Measurements from ENCODE around the gene EIF4A3.

EIF4A3 gene

GRCh38 chr17:80147035-80147822 is at the start of gene EIF4A3:
Gene EIF4A3 (minus strand): TSS chr17:80147128. CDS start chr17:80146961, 167 bp downstream.
- peak; percentile 90 to 93 for DNase-seq

- DNase-seq, result no peak
Measured at GRCh38 chr17:80196652-80197051, 49.7 kb upstream of the EIF4A3 start.

DNA sequence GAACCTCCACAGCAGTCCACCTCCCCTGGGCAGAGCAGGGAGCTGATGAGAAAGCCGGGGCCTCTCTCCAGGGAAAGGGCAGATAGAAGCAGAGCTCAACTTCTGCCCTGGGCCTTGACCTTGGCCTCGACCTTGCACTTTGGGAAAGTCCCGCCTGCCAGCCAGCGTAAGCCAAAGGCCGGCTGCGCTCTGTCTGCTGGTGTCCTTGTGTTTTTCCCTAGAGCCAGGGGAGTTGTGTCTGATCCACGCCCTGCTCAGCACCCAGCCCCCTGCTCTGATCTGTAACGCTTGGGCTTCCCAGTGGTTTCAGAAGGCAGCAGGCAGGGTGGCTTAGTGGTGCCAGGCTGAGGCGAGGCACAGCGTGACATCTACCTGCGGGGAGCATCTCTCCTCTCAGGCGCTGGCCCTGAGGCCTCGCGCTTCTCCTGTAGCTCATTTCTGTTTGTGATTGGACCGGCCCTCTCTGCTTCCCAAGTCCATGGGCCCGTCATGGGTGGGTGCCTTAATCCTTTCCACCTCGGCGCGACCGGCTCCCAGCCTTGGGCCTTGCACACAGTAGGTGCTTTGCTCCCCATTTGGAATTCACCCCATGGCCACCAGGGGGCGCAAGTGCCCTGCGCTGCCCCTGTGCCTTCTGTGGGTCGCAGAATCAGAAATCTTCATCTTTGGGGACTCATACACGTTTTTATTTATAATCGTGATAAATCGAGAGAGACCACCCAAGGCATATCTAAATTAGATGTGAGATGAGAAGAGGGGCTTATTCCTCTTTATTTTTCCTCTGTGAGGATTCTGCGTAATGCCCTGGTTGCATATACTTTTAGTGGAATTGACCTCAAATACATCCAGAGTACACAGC is 49.0 kb upstream of the EIF4A3 start:
- DNase-seq, result no peak

GRCh38 chr17:80195141-80195540 is 48.2 kb upstream of the EIF4A3 start:
- no peak for DNase-seq

- DNase-seq, result no peak
Measured at GRCh38 chr17:80191865-80192661, 45.1 kb upstream of the EIF4A3 start.

DNA sequence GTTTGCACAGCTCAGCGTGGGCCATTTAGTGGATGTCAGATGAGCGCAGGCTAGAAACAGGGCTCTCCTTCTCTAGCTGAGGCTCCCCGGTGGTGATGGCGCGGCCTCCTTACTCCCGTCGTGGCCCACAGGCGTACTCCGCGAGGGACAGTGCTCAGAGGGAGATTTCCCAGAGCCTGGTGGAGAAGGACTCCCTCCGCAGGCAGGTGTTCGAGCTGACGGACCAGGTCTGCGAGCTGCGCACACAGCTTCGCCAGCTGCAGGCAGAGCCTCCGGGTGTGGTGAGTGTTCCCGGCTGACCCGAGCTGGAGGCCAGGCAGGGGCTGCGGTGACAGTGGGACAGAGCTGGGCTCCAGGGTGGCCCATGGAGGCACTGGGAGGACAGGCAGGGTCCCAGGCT is 44.3 kb upstream of the EIF4A3 start:
- no peak for DNase-seq

DNA sequence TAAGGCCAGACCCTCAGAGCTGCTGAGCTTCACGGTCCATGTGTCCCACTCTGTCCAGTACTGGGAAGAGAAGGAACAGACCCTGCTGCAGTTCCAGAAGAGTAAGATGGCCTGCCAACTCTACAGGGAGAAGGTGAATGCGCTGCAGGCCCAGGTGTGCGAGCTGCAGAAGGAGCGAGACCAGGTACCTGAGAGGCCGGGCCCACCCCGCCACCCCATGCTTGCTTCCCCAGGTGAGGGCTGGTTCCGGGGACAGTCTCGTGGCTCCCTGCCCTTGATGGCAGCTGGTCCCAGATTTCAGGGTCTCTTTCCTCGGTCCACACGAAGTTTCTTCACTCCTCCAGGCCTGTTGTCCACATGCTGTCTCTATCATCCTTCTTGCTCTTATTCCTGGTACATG is 43.8 kb upstream of the EIF4A3 start:
- DNase-seq, result no peak

GRCh38 chr17:80189611-80190010 is 42.7 kb upstream of the EIF4A3 start:
- no peak for DNase-seq

DNA sequence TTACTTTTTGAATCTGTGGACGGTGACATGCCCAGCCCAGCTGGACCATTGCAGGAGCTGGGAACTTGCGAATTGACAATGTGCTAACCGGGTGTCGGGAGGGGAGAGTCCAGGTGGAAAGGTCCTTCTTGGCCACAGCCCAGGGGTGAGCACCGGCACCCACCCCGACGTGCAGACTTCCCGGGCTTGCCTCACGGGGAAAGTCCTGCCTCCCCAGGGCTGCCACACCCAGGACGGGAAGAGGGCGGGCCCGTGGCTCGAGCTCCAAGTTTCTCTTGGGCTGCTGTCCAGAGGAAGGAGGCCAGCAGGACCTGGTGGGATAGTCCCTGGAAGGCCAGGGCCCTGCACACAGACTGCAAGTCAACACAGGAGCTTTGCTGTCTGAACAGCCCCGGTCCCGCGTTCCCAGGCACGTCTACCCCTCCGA is 40.6 kb upstream of the EIF4A3 start:
- DNase-seq, result no peak

DNA sequence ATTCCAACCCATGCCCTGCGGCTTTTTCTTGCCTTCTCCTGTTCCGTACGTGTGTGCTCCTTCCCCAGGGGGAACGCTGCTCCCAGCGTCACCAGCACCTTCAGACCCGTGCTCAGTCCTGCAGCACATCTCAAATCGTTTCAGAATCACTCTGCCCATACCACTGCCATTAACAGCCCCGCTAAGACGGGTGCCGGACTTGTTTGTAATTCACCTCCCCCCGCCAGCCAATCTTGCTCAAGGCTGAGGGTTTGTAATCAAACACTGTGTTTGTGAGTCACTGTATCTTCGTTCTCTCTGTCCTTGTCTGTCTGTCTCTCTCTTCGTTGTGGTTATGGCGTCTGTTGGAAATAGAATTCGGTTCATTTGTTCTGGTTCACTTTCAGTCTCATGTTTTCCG is 40.2 kb upstream of the EIF4A3 start:
- DNase-seq, result no peak

DNA sequence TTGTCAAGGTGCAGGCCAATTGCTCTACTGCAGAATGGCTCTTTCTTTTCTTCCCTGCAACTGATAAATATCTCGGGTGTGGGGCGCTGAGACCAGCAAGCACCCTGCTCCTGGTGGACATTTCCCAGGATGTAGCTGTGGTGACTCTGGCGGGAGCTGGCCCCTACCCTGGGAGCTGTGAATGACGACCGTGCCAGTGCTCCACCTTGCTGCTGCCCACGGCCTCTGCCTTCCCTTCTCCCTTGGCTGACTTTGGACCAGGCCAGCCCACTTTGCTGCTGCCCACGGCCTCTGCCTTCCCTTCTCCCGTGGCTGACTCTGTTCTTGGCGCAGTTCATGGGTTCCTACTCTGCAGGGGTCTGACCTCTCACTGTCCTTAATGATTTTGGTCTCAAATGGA is 39.0 kb upstream of the EIF4A3 start:
- DNase-seq, result no peak

DNA sequence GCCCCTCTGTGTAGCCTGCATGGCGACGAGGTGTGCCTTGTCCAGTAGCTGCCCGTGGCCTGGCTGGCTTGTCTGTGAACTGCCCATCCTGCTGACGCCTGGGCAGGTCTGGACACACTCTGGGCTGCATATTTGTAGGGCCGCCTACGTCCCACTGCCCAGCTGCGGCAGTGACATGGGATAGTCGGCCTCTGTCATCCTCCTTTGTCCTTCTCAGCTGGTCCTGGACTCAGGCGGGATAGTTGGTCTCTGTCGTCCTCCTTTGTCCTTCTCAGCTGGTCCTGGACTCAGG is 37.4 kb upstream of the EIF4A3 start:
- DNase-seq, result no peak

DNA sequence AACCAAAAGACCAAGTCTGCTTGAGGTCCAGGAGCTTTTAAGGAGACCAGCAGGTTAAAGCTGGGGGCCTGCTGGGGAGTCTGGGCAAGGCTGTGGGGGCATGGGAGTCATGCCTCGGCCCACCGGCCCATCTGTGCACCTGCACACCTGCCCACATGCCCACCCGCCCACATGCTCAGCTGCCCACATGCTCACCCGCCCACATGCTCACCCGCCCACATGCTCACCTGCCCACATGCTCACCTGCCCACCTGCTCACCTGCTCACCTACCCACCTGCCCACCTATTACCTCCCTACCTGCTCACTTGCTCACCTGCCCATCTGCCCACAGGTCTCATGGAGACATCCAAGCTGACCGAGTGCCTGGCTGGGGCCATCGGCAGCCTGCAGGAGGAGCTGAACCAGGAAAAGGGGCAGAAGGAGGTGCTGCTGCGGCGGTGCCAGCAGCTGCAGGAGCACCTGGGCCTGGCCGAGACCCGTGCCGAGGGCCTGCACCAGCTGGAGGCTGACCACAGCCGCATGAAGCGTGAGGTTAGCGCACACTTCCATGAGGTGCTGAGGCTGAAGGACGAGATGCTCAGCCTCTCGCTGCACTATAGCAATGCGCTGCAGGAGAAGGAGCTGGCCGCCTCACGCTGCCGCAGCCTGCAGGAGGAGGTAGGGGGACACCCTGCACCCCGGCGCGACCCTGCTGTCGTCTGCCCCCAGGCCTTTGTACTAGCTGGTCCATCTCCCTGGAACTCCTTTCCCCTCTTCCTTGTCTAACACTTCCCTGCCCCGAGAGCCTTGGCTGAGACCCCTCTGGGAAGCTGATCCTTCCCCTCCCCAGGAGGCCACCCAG is 36.9 kb upstream of the EIF4A3 start:
- no peak for DNase-seq

DNA sequence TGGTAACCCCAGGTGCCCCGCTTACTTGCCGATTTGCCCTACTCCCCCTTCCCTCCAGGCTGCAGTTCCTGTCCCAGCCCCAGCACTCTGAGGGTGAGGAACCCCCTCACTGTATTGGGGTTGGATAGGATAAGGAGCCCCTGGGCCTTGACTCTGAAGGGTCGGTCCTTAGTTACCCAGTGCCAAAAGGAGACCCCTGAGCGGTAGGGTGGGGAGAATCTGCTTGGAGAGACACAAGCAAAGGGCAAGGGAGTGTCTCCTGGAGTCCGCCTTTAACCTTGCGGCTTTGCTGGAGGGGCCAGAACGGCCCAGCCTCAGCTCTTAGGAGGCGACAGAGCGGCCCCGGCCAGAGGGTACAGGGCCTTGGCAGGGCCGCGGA is 35.9 kb upstream of the EIF4A3 start:
- DNase-seq, result no peak

GRCh38 chr17:80182118-80182844 is 35.4 kb upstream of the EIF4A3 start:
- DNase-seq, result no peak

DNA sequence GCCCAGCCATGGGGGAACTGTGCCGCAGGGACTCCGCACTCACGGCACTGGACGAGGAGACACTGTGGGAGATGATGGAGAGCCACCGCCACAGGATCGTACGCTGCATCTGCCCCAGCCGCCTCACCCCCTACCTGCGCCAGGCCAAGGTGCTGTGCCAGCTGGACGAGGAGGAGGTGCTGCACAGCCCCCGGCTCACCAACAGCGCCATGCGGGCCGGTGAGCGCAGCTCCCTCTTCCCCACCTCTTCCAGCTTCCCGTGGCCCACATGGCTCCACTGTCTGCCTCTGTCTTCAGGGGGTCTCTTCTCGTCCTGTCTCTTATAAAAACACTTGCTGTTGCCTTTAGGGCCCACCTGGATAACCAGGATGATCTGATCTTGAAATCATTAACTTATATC is 34.5 kb upstream of the EIF4A3 start:
- DNase-seq, result no peak

- no peak for DNase-seq
Measured at GRCh38 chr17:80180192-80180591, 33.3 kb upstream of the EIF4A3 start.

GRCh38 chr17:80177986-80178595 is 31.2 kb upstream of the EIF4A3 start:
- no peak for DNase-seq

GRCh38 chr17:80176757-80177156 is 29.8 kb upstream of the EIF4A3 start:
- no peak for DNase-seq

GRCh38 chr17:80173916-80174315 is 27.0 kb upstream of the EIF4A3 start:
- DNase-seq, result no peak

DNA sequence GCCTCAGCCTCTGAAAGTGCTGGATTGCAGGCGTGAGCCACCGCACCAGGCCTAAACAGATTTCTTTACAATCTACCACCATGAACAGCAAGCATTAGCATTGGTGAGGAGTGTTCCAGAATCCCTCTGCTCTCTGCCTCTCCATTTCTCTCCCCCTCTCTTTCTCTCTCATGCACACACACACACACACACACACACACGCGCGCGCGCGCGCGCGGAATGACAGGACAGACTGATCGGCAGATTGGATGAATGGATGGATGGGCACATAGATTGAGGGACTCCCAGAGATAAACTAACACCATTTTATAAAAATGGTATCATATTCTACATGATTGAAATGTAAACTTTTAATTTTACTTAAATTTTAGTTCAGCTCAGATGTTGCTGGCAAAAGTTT is 26.2 kb upstream of the EIF4A3 start:
- no peak for DNase-seq

Data from cerebellar nuclear complex (tissue), 1 donor.